Glutamatergic neuron (in vitro differentiated cells): Measurements from ENCODE around the gene GALNT13. TPM values are rescaled to one million over a fixed set of nuclear protein-coding genes. Genes with fewer than 3 reads are reported as not detected.

Experiments used
- DNase-seq: peaks from one replicate; pipeline ENCODE4 v3.0.0; 2022
- H3K27ac Mint-ChIP-seq: one replicate; pipeline ENCODE4 v1.8.0; 2020; ENCODE audit warnings: mild to moderate bottlenecking, mixed read lengths, inconsistent platforms; ENCODE audit not compliant: unreplicated experiment
- H3K27me3 Mint-ChIP-seq: one replicate; pipeline ENCODE4 v1.8.0; 2020; ENCODE audit warnings: mild to moderate bottlenecking, moderate library complexity, mixed read lengths, inconsistent platforms; ENCODE audit not compliant: unreplicated experiment
- H3K36me3 Mint-ChIP-seq: one replicate; pipeline ENCODE4 v1.8.0; 2020; ENCODE audit warnings: mild to moderate bottlenecking, mixed read lengths, inconsistent platforms; ENCODE audit not compliant: unreplicated experiment
- H3K4me1 Mint-ChIP-seq: one replicate; pipeline ENCODE4 v1.8.0; 2020; ENCODE audit warnings: mild to moderate bottlenecking, low read depth, mixed read lengths, inconsistent platforms; ENCODE audit not compliant: unreplicated experiment
- H3K4me3 Mint-ChIP-seq: one replicate; pipeline ENCODE4 v1.8.0; 2020; ENCODE audit warnings: mild to moderate bottlenecking, mixed read lengths, inconsistent platforms; ENCODE audit not compliant: unreplicated experiment
- H3K9me3 Mint-ChIP-seq: one replicate; pipeline ENCODE4 v1.8.0; 2020; ENCODE audit warnings: mild to moderate bottlenecking, moderate library complexity, mixed read lengths, inconsistent platforms; ENCODE audit not compliant: unreplicated experiment
- CTCF ChIP-seq: fragments of 200-600 bp; sonication (generic); IDR thresholded peaks from one replicate; pipeline ENCODE4 v1.5.0; 2021; ENCODE audit not compliant: partially characterized antibody, unreplicated experiment
- total RNA-seq: library from RNA; stranded (reverse); fragmentation: NEBNext Ultra II Directional; extraction: Animal tissue kit (Norgen Biotek cat#: 25700); gene quantifications from one replicate; pipeline ENCODE4 v1.2.1, GENCODE V29; 2021; ENCODE audit not compliant: unreplicated experiment

Gene GALNT13
- total RNA-seq, 1 donor from 2014 or later, result 5.5 TPM

DNA sequence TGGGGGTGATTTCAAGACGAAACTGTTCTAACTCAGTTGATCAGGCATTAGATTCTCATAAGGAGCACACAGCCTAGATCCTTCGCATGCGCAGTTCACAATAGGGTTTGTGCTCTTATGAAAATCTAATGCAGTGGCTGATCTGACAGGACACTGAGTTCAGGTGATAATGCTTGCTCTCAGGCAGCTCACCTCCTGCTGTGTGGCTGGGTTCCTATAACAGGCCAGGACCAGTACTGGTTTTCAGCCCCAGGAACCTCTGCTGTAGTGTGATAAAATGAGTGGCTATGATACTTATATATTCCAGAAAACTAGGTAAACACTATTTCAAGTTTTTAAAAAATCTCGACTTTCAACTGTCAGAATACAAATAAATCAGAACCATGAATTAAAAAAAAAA, 271.4 kb downstream of the GALNT13 start:
- Mint-ChIP-seq H3K27me3 (no peaks in the 10 kb centered on the region), H3K4me3 (no peak overlapping the region), H3K9me3 (no peaks in the 10 kb centered on the region), H3K4me1 (no peaks in the 10 kb centered on the region), H3K36me3 (no peaks in the 10 kb centered on the region), H3K27ac (no peak overlapping the region)
- no peak for TF ChIP-seq CTCF
- no peak for DNase-seq

GRCh38 chr2:154158101-154158500, 286.4 kb downstream of the GALNT13 start:
- DNase-seq, result no peak
- H3K4me1 Mint-ChIP-seq, result peaks cover 2% of the 10 kb centered on the region
- H3K27ac Mint-ChIP-seq, result no peak overlapping the region
- H3K27me3 Mint-ChIP-seq, result peaks cover 2% of the 10 kb centered on the region
- no peak for TF ChIP-seq CTCF
- H3K4me3 Mint-ChIP-seq, result no peak overlapping the region
- H3K36me3 Mint-ChIP-seq, result no peaks in the 10 kb centered on the region
- H3K9me3 Mint-ChIP-seq, result peaks cover 2% of the 10 kb centered on the region

- H3K27me3 Mint-ChIP-seq, result peaks cover 2% of the 10 kb centered on the region
- peaks cover 5% of the 10 kb centered on the region for H3K4me1 Mint-ChIP-seq
- no peak for DNase-seq
- H3K27ac Mint-ChIP-seq, result no peak overlapping the region
- H3K4me3 Mint-ChIP-seq, result no peak overlapping the region
- H3K36me3 Mint-ChIP-seq, result no peaks in the 10 kb centered on the region
- peaks cover 2% of the 10 kb centered on the region for H3K9me3 Mint-ChIP-seq
- no peak for TF ChIP-seq CTCF
These were observed 289.6 kb downstream of the GALNT13 start for GRCh38 chr2:154161286-154161685.

DNA sequence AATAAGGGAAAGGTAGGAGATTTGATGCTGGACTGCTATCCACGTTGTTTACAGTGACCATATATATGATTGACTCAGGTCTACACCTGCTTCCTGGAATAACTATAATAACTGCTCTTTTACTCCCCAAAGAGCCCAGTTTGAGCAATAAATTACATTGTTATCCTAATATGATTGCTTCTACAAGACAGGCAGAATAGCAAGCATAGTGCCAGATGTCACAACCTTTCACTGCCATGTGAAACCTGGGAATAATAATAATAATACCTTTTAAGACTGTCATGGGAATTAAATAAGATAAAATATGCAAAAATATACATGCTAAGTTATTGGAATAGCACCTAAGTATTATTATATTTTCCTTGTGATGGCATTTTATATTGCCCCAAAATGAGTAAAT, 298.7 kb downstream of the GALNT13 start:
- Mint-ChIP-seq H3K9me3 (peaks cover 2% of the 10 kb centered on the region), H3K4me1 (no peaks in the 10 kb centered on the region), H3K4me3 (no peak overlapping the region), H3K27ac (no peak overlapping the region), H3K36me3 (no peaks in the 10 kb centered on the region), H3K27me3 (no peaks in the 10 kb centered on the region)
- DNase-seq, result no peak
- no peak for TF ChIP-seq CTCF

- DNase-seq, result no peak
- TF ChIP-seq CTCF, result no peak
- H3K4me1 Mint-ChIP-seq, result no peaks in the 10 kb centered on the region
- H3K27ac Mint-ChIP-seq, result no peak overlapping the region
- no peak overlapping the region for H3K4me3 Mint-ChIP-seq
- peaks cover 3% of the 10 kb centered on the region for H3K9me3 Mint-ChIP-seq
- no peaks in the 10 kb centered on the region for H3K27me3 Mint-ChIP-seq
- no peaks in the 10 kb centered on the region for H3K36me3 Mint-ChIP-seq
These were observed 301.4 kb downstream of the GALNT13 start for GRCh38 chr2:154173164-154173563.
